Mesendoderm (in vitro differentiated cells): ENCODE results near the gene MYO16.
A peak's percentile ranks its signal among the peaks of the same experiment; 100 is the strongest.

Source experiments
- DNase-seq: peaks from one replicate; pipeline ENCODE4 v3.0.0; 2013
- H2AK5ac ChIP-seq: 2 replicates; pipeline ENCODE4 v1.6.1; 2013; ENCODE audit warnings: low read length, inconsistent platforms
- H2BK120ac ChIP-seq: 2 replicates; pipeline ENCODE4 v1.6.1; 2013; ENCODE audit warnings: low read depth, mild to moderate bottlenecking, low read length, moderate library complexity, mixed read lengths
- H2BK15ac ChIP-seq: replicated peaks from 2 replicates; pipeline ENCODE4 v1.6.1; 2013; ENCODE audit warnings: low read depth, mild to moderate bottlenecking, moderate library complexity
- H2BK5ac ChIP-seq: 2 replicates; pipeline ENCODE4 v1.6.1; 2013; ENCODE audit warnings: low read length, inconsistent platforms
- H3K18ac ChIP-seq: 2 replicates; pipeline ENCODE4 v1.6.1; 2013; ENCODE audit warnings: mild to moderate bottlenecking, low read length, mixed read lengths
- H3K23ac ChIP-seq: one replicate; pipeline ENCODE4 v1.6.1; 2013; ENCODE audit warnings: low read length
- H3K27ac ChIP-seq: 2 replicates; pipeline ENCODE4 v1.5.1; 2013; ENCODE audit warnings: low read depth, mild to moderate bottlenecking, inconsistent platforms, low read length, moderate library complexity
- H3K27me3 ChIP-seq: 2 replicates; pipeline ENCODE4 v1.6.1; 2013; ENCODE audit warnings: low read length, control low read depth, mild to moderate bottlenecking, inconsistent platforms; ENCODE audit not compliant: insufficient read depth, poor library complexity
- H3K36me3 ChIP-seq: 2 replicates; pipeline ENCODE4 v1.6.1; 2013; ENCODE audit warnings: low read length, inconsistent platforms; ENCODE audit not compliant: control insufficient read depth, insufficient read depth
- H3K4ac ChIP-seq: one replicate; pipeline ENCODE4 v1.6.1; 2013; ENCODE audit warnings: low read depth, mild to moderate bottlenecking, low read length, moderate library complexity
- H3K4me1 ChIP-seq: 2 replicates; pipeline ENCODE4 v1.6.1; 2013; ENCODE audit warnings: low read depth, low read length, inconsistent platforms; ENCODE audit not compliant: control insufficient read depth
- H3K4me2 ChIP-seq: 2 replicates; pipeline ENCODE4 v1.6.1; 2013; ENCODE audit warnings: low read length
- H3K4me3 ChIP-seq: 2 replicates; pipeline ENCODE4 v1.5.1; 2013; ENCODE audit warnings: mild to moderate bottlenecking, low read length
- H3K56ac ChIP-seq: one replicate; pipeline ENCODE4 v1.6.1; 2013; ENCODE audit warnings: low read length
- H3K79me1 ChIP-seq: 2 replicates; pipeline ENCODE4 v1.6.1; 2013; ENCODE audit warnings: low read length, inconsistent platforms
- H3K79me2 ChIP-seq: 2 replicates; pipeline ENCODE4 v1.6.1; 2013; ENCODE audit warnings: mild to moderate bottlenecking, low read length; ENCODE audit not compliant: control insufficient read depth, insufficient read depth
- H3K9ac ChIP-seq: 2 replicates; pipeline ENCODE4 v1.6.1; 2013; ENCODE audit warnings: low read length, inconsistent platforms
- H4K5ac ChIP-seq: one replicate; pipeline ENCODE4 v1.6.1; 2013; ENCODE audit warnings: low read length
- H4K8ac ChIP-seq: one replicate; pipeline ENCODE4 v1.6.1; 2013; ENCODE audit warnings: low read depth, mild to moderate bottlenecking, control low read depth, low read length, moderate library complexity
- WGBS: extraction: QIAGEN DNeasy Blood & Tissue Kit; methylation state at CpG from one replicate; pipeline ENCODE4 v1.1.7; 2013; ENCODE audit warnings: low lambda C conversion rate, missing lambda C conversion rate; ENCODE audit not compliant: insufficient coverage; ENCODE audit errors: extremely low coverage; 5-methylcytosine and 5-hydroxymethylcytosine counted together

MYO16 gene

GRCh38 chr13:109180905-109181425 is 551.6 kb downstream of the MYO16 start:
- peak; percentile 41 for DNase-seq
- Histone ChIP-seq H3K79me2 (no peaks in the 10 kb centered on the region), H3K9ac (no peak overlapping the region), H3K4me3 (no peak overlapping the region), H3K79me1 (no peaks in the 10 kb centered on the region), H4K8ac (no peak overlapping the region), H3K27ac (no peak overlapping the region), H3K27me3 (no peaks in the 10 kb centered on the region), H3K4me1 (no peaks in the 10 kb centered on the region), H2BK120ac (no peak overlapping the region), H2BK15ac (no peak overlapping the region), H3K18ac (no peak overlapping the region), H2BK5ac (no peak overlapping the region), H3K4me2 (no peak overlapping the region), H3K36me3 (no peaks in the 10 kb centered on the region), H4K5ac (no peak overlapping the region), H2AK5ac (no peak overlapping the region), H3K23ac (no peak overlapping the region), H3K56ac (no peak overlapping the region), H3K4ac (no peak overlapping the region)
- WGBS, result no CpG with 5 or more reads among the region's 4 CpGs

GRCh38 chr13:109182777-109183465 is 553.5 kb downstream of the MYO16 start:
- H2AK5ac ChIP-seq, result no peak overlapping the region
- no peak overlapping the region for H2BK15ac ChIP-seq
- H3K56ac ChIP-seq, result no peak overlapping the region
- H3K36me3 ChIP-seq, result no peaks in the 10 kb centered on the region
- no peak overlapping the region for H3K9ac ChIP-seq
- H3K4me2 ChIP-seq, result no peak overlapping the region
- peak; percentile 91 for DNase-seq
- no peak overlapping the region for H2BK120ac ChIP-seq
- H4K8ac ChIP-seq, result no peak overlapping the region
- H2BK5ac ChIP-seq, result no peak overlapping the region
- no peak overlapping the region for H3K4me3 ChIP-seq
- no peaks in the 10 kb centered on the region for H3K27me3 ChIP-seq
- WGBS, result no CpG with 5 or more reads among the region's 11 CpGs
- no peaks in the 10 kb centered on the region for H3K79me1 ChIP-seq
- H3K27ac ChIP-seq, result no peak overlapping the region
- no peak overlapping the region for H3K4ac ChIP-seq
- no peak overlapping the region for H3K23ac ChIP-seq
- no peaks in the 10 kb centered on the region for H3K4me1 ChIP-seq
- no peak overlapping the region for H4K5ac ChIP-seq
- H3K18ac ChIP-seq, result no peak overlapping the region
- no peaks in the 10 kb centered on the region for H3K79me2 ChIP-seq

DNA sequence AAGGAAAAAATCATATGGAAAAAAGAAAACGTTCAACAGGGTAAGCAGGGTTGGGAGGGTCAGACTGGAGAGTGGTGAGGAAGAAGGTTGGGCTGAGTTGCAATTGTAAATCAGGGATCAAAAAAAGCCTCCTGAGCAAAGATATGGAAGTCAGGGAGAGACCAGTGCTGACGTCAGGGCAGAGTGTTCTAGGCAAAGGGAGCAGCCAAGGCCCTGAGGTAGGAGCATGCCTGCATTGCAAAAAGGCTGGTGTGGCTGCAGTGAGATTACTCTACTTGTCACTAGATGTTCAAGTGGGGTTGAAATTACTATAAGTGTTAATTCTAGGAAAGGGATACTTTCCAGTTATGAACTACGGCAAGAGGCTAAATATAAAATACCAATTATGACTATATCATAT is 562.0 kb downstream of the MYO16 start:
- Histone ChIP-seq H3K4me2 (no peak overlapping the region), H4K8ac (no peak overlapping the region), H3K18ac (no peak overlapping the region), H3K36me3 (no peaks in the 10 kb centered on the region), H3K4me1 (no peaks in the 10 kb centered on the region), H4K5ac (no peak overlapping the region), H3K56ac (no peak overlapping the region), H3K27ac (no peak overlapping the region), H3K23ac (no peak overlapping the region), H3K27me3 (no peaks in the 10 kb centered on the region), H2AK5ac (no peak overlapping the region), H3K4me3 (no peak overlapping the region), H3K79me1 (no peaks in the 10 kb centered on the region), H3K4ac (no peak overlapping the region), H2BK120ac (no peak overlapping the region), H2BK15ac (no peak overlapping the region), H3K79me2 (no peaks in the 10 kb centered on the region), H3K9ac (no peak overlapping the region), H2BK5ac (no peak overlapping the region)
- WGBS, result no CpG with 5 or more reads among the region's 3 CpGs
- no peak for DNase-seq

DNA sequence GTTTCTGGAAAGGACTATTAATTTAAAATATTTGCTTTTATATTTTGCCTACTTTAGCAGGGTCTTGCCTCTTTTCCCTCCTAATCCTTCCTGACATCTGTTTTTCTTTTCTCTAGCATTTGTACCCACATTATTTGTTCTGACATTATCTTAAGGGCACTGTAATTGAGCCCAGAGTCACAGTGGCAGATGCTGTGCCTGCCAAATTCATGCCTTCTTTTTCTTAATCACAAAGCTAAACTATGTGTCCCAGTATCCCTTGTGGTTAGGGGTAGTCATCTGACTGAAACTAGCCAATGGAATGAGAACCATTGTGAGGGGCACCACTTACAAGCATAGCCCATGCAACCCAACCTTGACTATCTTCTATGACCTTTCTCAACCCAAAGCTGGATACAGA is 562.9 kb downstream of the MYO16 start:
- no peaks in the 10 kb centered on the region for H3K4me1 ChIP-seq
- no peak overlapping the region for H3K4me3 ChIP-seq
- no peak overlapping the region for H2BK15ac ChIP-seq
- no peak overlapping the region for H3K9ac ChIP-seq
- H3K56ac ChIP-seq, result no peak overlapping the region
- no peak overlapping the region for H4K5ac ChIP-seq
- no peak overlapping the region for H3K18ac ChIP-seq
- H3K27ac ChIP-seq, result no peak overlapping the region
- H2BK5ac ChIP-seq, result no peak overlapping the region
- no peak overlapping the region for H4K8ac ChIP-seq
- DNase-seq, result no peak
- H2AK5ac ChIP-seq, result no peak overlapping the region
- H3K4ac ChIP-seq, result no peak overlapping the region
- no peak overlapping the region for H2BK120ac ChIP-seq
- no peaks in the 10 kb centered on the region for H3K79me2 ChIP-seq
- no peak overlapping the region for H3K4me2 ChIP-seq
- no peaks in the 10 kb centered on the region for H3K79me1 ChIP-seq
- no peaks in the 10 kb centered on the region for H3K27me3 ChIP-seq
- no peak overlapping the region for H3K23ac ChIP-seq
- no peaks in the 10 kb centered on the region for H3K36me3 ChIP-seq

DNA sequence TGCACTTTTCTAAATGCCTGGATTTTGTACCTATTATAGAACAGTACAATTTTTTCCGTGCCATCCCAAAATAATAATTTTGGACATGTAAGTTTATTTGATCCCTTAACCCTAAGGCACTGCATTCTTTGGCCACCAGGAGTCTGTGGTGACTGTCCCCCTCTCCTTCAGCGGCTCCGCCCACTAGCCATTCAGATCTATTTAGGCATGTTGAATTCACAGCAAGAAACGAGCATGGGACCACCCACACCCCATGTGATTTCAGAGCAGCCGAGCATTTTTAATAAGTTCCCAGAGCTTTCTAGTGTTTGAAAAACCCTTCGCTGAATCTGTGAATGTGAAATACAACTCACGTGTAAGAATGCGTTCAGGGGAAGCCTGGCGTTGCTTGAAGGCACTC is 567.5 kb downstream of the MYO16 start:
- Histone ChIP-seq H2BK5ac (no peak overlapping the region), H3K4me3 (no peak overlapping the region), H2AK5ac (no peak overlapping the region), H4K5ac (no peak overlapping the region), H3K9ac (no peak overlapping the region), H3K4ac (no peak overlapping the region), H3K79me1 (no peaks in the 10 kb centered on the region), H2BK120ac (no peak overlapping the region), H3K56ac (no peak overlapping the region), H3K27me3 (no peaks in the 10 kb centered on the region), H3K4me1 (no peaks in the 10 kb centered on the region), H3K4me2 (no peak overlapping the region), H3K23ac (no peak overlapping the region), H4K8ac (no peak overlapping the region), H2BK15ac (peak overlapping the region; percentile 64), H3K18ac (no peak overlapping the region), H3K27ac (no peak overlapping the region), H3K36me3 (no peaks in the 10 kb centered on the region), H3K79me2 (no peaks in the 10 kb centered on the region)
- WGBS, result no CpG with 5 or more reads among the region's 9 CpGs
- peak; percentile 68 for DNase-seq

GRCh38 chr13:109198585-109198984 is 569.2 kb downstream of the MYO16 start:
- Histone ChIP-seq H4K5ac (no peak overlapping the region), H3K4ac (no peak overlapping the region), H2AK5ac (no peak overlapping the region), H3K79me1 (no peaks in the 10 kb centered on the region), H2BK15ac (no peak overlapping the region), H3K27me3 (no peaks in the 10 kb centered on the region), H3K4me1 (no peaks in the 10 kb centered on the region), H3K36me3 (no peaks in the 10 kb centered on the region), H3K18ac (no peak overlapping the region), H3K23ac (no peak overlapping the region), H2BK120ac (no peak overlapping the region), H3K4me3 (no peak overlapping the region), H4K8ac (no peak overlapping the region), H3K27ac (no peak overlapping the region), H2BK5ac (no peak overlapping the region), H3K56ac (no peak overlapping the region), H3K4me2 (no peak overlapping the region), H3K9ac (no peak overlapping the region), H3K79me2 (no peaks in the 10 kb centered on the region)
- WGBS, result no CpG with 5 or more reads among the region's 3 CpGs
- DNase-seq, result no peak
